Endothelial cell of umbilical vein (primary cell): ENCODE data around the gene CHD9. TPM values are rescaled to one million over a fixed set of nuclear protein-coding genes. Genes with fewer than 3 reads are reported as not detected.

Experiments
- BruUV-seq: library from RNA; stranded (reverse); fragments of 400-500 nt; replicated peaks from 2 replicates; lab custom pipeline; 2021; lab: Mats Ljungman, UMichigan
- CTCF ChIA-PET: fragments of 300-600, 350-600 bp; sonication (Branson Sonifier 250); formaldehyde crosslinking; loops from one replicate; lab custom pipeline; 2021; ENCODE audit warnings: antibody characterized with exemption, inconsistent platforms; lab: Charles Lee
- POLR2A ChIA-PET: fragments of 300-600, 350-600 bp; sonication (Branson Sonifier 250); formaldehyde crosslinking; loops from one replicate; lab custom pipeline; 2021; ENCODE audit warnings: antibody characterized with exemption, inconsistent platforms; lab: Charles Lee
- DNase-seq: peaks from one replicate; pipeline ENCODE4 v3.0.0-alpha.2; 2011; ENCODE audit warnings: low read depth, low spot score
- FAIRE-seq: peaks from 2 replicates; lab custom pipeline; 2011; peaks lifted over from hg19 to GRCh38; lab: Jason Lieb, UNC
- H2AFZ ChIP-seq: 2 replicates; pipeline ENCODE4 v1.6.0; 2012; ENCODE audit warnings: low read depth, low read length, control low read depth, inconsistent platforms
- H3K27ac ChIP-seq: 2 replicates; pipeline ENCODE4 v1.5.1; 2011; ENCODE audit warnings: low read depth, mild to moderate bottlenecking, control low read depth, low read length, moderate library complexity; ENCODE audit not compliant: insufficient read depth
- H3K27me3 ChIP-seq, 2 experiments: 2 replicates each; pipeline versions ENCODE4 v1.6.0 to v1.6.1; 2011; ENCODE audit warnings: low read length in 2 of 2, mixed read lengths in 1 of 2; ENCODE audit not compliant: control insufficient read depth in 2 of 2, insufficient read depth in 2 of 2
- H3K36me3 ChIP-seq, 2 experiments: 2 replicates in 1 of 2; 3 replicates in 1 of 2; pipeline ENCODE4 v1.5.1; 2011; ENCODE audit warnings: low read length in 2 of 2, mild to moderate bottlenecking in 1 of 2, moderate library complexity in 1 of 2; ENCODE audit not compliant: control insufficient read depth in 2 of 2, insufficient read depth in 2 of 2; ENCODE audit errors: extremely low read depth in 1 of 2
- H3K4me1 ChIP-seq: 3 replicates; pipeline ENCODE4 v1.5.1; 2011; ENCODE audit warnings: mild to moderate bottlenecking, low read length; ENCODE audit not compliant: control insufficient read depth, insufficient read depth; ENCODE audit errors: extremely low read depth
- H3K4me2 ChIP-seq: 2 replicates; pipeline ENCODE4 v1.6.1; 2011; ENCODE audit warnings: low read length, control low read depth, mixed read lengths; ENCODE audit not compliant: insufficient read depth
- H3K4me3 ChIP-seq, 3 experiments: fragments of 200-600 bp in 1 of 3; sonication (generic), shearing (Covaris generic) in 1 of 3; replicated peaks in 1 of 3; 2 replicates each; pipeline ENCODE4 v1.5.1; 2011 to 2016; ENCODE audit warnings: control low read depth in 3 of 3, low read length in 3 of 3, mild to moderate bottlenecking in 2 of 3, inconsistent platforms in 1 of 3, low read depth in 1 of 3, moderate library complexity in 1 of 3; ENCODE audit not compliant: insufficient read depth in 1 of 3
- H3K79me2 ChIP-seq: 2 replicates; pipeline ENCODE4 v1.6.0; 2012; ENCODE audit warnings: low read length, inconsistent platforms; ENCODE audit not compliant: control insufficient read depth, insufficient read depth
- H3K9ac ChIP-seq: replicated peaks from 2 replicates; pipeline ENCODE3; 2011; ENCODE audit warnings: low read length, control low read depth; ENCODE audit not compliant: insufficient read depth; ENCODE audit errors: extremely low read depth
- H3K9me1 ChIP-seq: replicated peaks from 3 replicates; pipeline ENCODE4 v1.6.0; 2011; ENCODE audit warnings: mild to moderate bottlenecking, low read length; ENCODE audit not compliant: control insufficient read depth, insufficient read depth; ENCODE audit errors: extremely low read depth
- H3K9me3 ChIP-seq: replicated peaks from 2 replicates; pipeline ENCODE4 v1.5.1; 2012; ENCODE audit warnings: low read length, inconsistent platforms; ENCODE audit not compliant: control insufficient read depth, insufficient read depth
- H4K20me1 ChIP-seq: replicated peaks from 2 replicates; pipeline ENCODE3; 2011; ENCODE audit warnings: mild to moderate bottlenecking, low read length; ENCODE audit not compliant: control insufficient read depth, insufficient read depth; ENCODE audit errors: extremely low read depth
- EZH2 ChIP-seq: IDR thresholded peaks from 2 replicates; pipeline ENCODE4 v1.6.1; 2012; ENCODE audit warnings: borderline replicate concordance, low read depth, mild to moderate bottlenecking, moderate library complexity, low read length, inconsistent platforms; ENCODE audit not compliant: severe bottlenecking
- FOS ChIP-seq: IDR thresholded peaks from 2 replicates; pipeline ENCODE4 v1.6.1; 2011; ENCODE audit warnings: mild to moderate bottlenecking, low read length, moderate library complexity, borderline replicate concordance; ENCODE audit not compliant: insufficient read depth
- GATA2 ChIP-seq: IDR thresholded peaks from 2 replicates; pipeline ENCODE4 v1.7.0; 2011; ENCODE audit warnings: low read depth, mild to moderate bottlenecking, moderate library complexity, mixed read lengths, low read length; ENCODE audit not compliant: insufficient read length, insufficient read depth
- JUN ChIP-seq: IDR thresholded peaks from 2 replicates; pipeline ENCODE4 v1.6.1; 2011; ENCODE audit warnings: borderline replicate concordance, low read depth; ENCODE audit not compliant: insufficient read length, insufficient read depth
- MAX ChIP-seq: IDR thresholded peaks from 2 replicates; pipeline ENCODE4 v1.6.1; 2011; ENCODE audit not compliant: insufficient read depth, insufficient read length
- MYC ChIP-seq: IDR thresholded peaks from one replicate; pipeline ENCODE4 v1.6.1; 2011; ENCODE audit warnings: mild to moderate bottlenecking, low read depth, low read length
- POLR2A ChIP-seq: IDR thresholded peaks from 2 replicates; pipeline ENCODE4 v1.6.1; 2012; ENCODE audit warnings: low read depth, mild to moderate bottlenecking, control low read depth, low read length
- POLR2AphosphoS5 ChIP-seq: IDR thresholded peaks from 2 replicates; pipeline ENCODE4 v1.6.1; 2012; ENCODE audit warnings: low read depth, mild to moderate bottlenecking, control low read depth, low read length, moderate library complexity; ENCODE audit not compliant: insufficient read depth
- dilution Hi-C: fragments of 300-500 bp; cut with MboI; formaldehyde crosslinking; loops from one replicate; pipeline ENCODE4 v1.15.0; 2019; ENCODE audit warnings: low sequenced_read_pairs; ENCODE audit not compliant: extremely low pct_ligation_motif_present
- intact Hi-C: fragments of 100-400 bp; cut with micrococcal nuclease; formaldehyde crosslinking; loops from one replicate; pipeline ENCODE4 v1.10.0; 2022
- polyA plus RNA-seq, 4 experiments: library from polyadenylated mRNA; depleted of rRNA in 3 of 4; stranded (reverse) in 3 of 4; unstranded in 1 of 4; fragments of >200 nt; gene quantifications; 2 replicates each; pipeline versions ENCODE4 v1.2.1 to v1.2.3, GENCODE V29; 2011 to 2012; ENCODE audit warnings: missing spikeins in 1 of 4
- total RNA-seq: library from RNA; stranded (reverse); gene quantifications from 2 replicates; pipeline ENCODE4 v1.2.3, GENCODE V29; 2021
- TF ChIP-seq, protein P1 (sequence below), 2 donors: IDR thresholded peaks; 1 replicate in 1 of 2; 2 replicates in 1 of 2; pipeline ENCODE4 v1.5.1; 2011; ENCODE audit warnings: low read length in 2 of 2, mild to moderate bottlenecking in 2 of 2, moderate library complexity in 2 of 2, control low read depth in 1 of 2, inconsistent platforms in 1 of 2, low read depth in 1 of 2; ENCODE audit not compliant: insufficient read depth in 1 of 2; ENCODE audit errors: extremely low read depth in 1 of 2

Gene CHD9
- total and polyA plus RNA-seq, 2 donors (not counting 3 experiments of a cell fraction or from before 2014, with no cell fraction given), result 9.9 to 59.2 TPM

- intact Hi-C loops (no loop called here), dilution Hi-C loops (no loop called here)
- Histone ChIP-seq H3K4me2 (no peak overlapping the region), H3K9me3 (peaks cover 4% of the 10 kb centered on the region), H3K9me1 (no peaks in the 10 kb centered on the region), H3K9ac (no peak overlapping the region), H3K27ac (no peak overlapping the region), H4K20me1 (no peaks in the 10 kb centered on the region), H3K36me3 (peaks cover 0 to 4% of the 10 kb centered on the region in 2 experiments), H3K79me2 (peaks cover 12% of the 10 kb centered on the region), H3K4me3 (no peak overlapping the region), H2AFZ (no peak overlapping the region), H3K27me3 (no peaks in the 10 kb centered on the region), H3K4me1 (no peaks in the 10 kb centered on the region)
- DNase-seq, result no peak
- BruUV-seq, result no TSS peak
- POLR2A ChIA-PET, result no interaction called here
- CTCF ChIA-PET, result no interaction called here
- FAIRE-seq, result no peak
- no peak for TF ChIP-seq MAX
- no peak for TF ChIP-seq GATA2
- no peak for TF ChIP-seq POLR2A
- TF ChIP-seq FOS, result no peak
- TF ChIP-seq JUN, result no peak
- TF ChIP-seq MYC, result no peak
- TF ChIP-seq, protein P1, sequence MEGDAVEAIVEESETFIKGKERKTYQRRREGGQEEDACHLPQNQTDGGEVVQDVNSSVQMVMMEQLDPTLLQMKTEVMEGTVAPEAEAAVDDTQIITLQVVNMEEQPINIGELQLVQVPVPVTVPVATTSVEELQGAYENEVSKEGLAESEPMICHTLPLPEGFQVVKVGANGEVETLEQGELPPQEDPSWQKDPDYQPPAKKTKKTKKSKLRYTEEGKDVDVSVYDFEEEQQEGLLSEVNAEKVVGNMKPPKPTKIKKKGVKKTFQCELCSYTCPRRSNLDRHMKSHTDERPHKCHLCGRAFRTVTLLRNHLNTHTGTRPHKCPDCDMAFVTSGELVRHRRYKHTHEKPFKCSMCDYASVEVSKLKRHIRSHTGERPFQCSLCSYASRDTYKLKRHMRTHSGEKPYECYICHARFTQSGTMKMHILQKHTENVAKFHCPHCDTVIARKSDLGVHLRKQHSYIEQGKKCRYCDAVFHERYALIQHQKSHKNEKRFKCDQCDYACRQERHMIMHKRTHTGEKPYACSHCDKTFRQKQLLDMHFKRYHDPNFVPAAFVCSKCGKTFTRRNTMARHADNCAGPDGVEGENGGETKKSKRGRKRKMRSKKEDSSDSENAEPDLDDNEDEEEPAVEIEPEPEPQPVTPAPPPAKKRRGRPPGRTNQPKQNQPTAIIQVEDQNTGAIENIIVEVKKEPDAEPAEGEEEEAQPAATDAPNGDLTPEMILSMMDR (IDR thresholded peaks at IDR 0.05; ENCODE audit: extremely low read depth in 1 of 2, insufficient read depth in 1 of 2, low read depth in 1 of 2, low read length in 2 of 2), result no peak
- TF ChIP-seq POLR2AphosphoS5, result no peak
- TF ChIP-seq EZH2, result no peak
Measured at GRCh38 chr16:53187775-53188174, 133.0 kb downstream of the CHD9 start.
